GM19438 (cell line): ENCODE measurements around the gene ACMSD.
"Not testable (repeated sequence)": the region's sequence is repeated elsewhere in the genome, so short reads cannot be mapped to it uniquely, and the experiment has no call there.

ENCODE experiments used
- ATAC-seq: cut with Tn5 transposase; IDR thresholded peaks from one replicate; pipeline ENCODE4 v1.9.1; 2021; ENCODE audit warnings: low read depth; ENCODE audit not compliant: unreplicated experiment

The ACMSD gene

DNA sequence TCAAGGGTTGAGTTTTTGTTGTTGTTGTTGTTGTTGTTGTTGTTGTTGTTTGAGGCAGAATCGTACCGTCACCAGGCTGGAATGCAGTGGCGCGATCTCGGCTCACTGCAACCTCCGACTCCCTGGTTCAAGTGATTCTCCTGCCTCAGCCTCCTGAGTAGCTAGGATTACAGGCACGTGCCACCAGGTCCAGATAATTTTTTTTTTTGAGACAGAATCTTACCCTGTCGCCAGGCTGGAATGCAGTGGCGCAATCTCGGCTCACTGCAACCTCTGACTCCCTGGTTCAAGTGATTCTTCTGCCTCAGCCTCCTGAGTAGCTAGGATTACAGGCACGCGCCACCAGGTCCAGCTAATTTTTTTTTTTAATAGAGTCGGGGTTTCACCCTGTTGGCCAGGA, 65.3 kb downstream of the ACMSD start:
- ATAC-seq, result not testable (repeated sequence)

- ATAC-seq, result no peak
These were observed 66.8 kb downstream of the ACMSD start for GRCh38 chr2:134905168-134905567.

DNA sequence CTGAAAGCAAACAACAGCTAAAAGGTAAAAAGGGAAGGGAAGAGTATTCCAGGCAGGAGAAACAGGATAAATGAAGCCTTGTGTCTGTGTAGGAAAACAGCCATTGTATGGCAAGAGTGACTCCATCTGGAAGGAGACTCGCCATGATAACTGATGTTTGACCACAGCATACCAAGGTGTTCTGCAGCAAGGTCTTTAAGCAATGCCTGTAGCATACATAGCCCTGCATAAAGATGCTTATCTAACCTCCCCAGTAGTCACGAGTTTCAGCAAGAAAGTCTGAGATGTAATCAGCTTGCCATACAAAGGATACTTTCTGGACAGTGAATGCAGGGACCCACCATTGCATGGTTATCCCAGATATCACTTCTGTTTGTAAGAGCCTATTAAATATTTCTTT, 68.3 kb downstream of the ACMSD start:
- no peak for ATAC-seq

GRCh38 chr2:134907441-134908116, 69.2 kb downstream of the ACMSD start:
- ATAC-seq, result not testable (repeated sequence)

DNA sequence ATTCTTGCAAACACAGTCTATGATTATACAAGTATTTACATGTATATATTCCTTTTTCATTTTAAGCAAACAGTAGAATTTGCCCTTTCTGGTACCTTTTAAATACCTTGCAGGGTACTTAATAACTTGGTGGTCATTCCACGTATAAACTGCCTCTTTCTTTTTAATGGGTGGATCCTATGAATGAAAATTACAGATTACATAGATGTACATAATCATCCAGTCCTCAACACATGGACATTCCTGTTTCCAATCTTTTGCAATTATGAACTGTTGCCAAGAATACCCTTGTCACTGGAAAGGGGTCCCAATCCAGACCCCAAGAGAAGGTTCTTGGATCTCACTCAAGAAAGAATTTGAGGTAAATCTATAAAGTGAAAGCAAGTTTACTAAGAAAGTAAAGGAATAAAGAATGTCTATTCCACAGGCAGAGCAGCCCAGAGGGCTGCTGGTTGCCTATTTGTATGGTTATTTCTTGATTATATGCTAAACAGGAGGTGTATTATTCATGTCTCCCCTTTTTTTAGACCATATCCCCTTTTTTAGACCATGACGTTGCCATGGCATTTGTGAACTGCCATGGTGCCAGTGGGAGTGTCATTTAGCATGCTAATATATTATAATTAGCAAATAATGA, 72.5 kb downstream of the ACMSD start:
- no peak for ATAC-seq

GRCh38 chr2:134911400-134911785, 73.0 kb downstream of the ACMSD start:
- no peak for ATAC-seq

- ATAC-seq, result no peak
These were observed 73.9 kb downstream of the ACMSD start for GRCh38 chr2:134912361-134912760.

GRCh38 chr2:134917360-134917865, 79.0 kb downstream of the ACMSD start:
- no peak for ATAC-seq

GRCh38 chr2:134917888-134918525, 79.6 kb downstream of the ACMSD start:
- peak; percentile 77 for ATAC-seq

- peak; percentile 86 for ATAC-seq
These were observed 80.3 kb downstream of the ACMSD start, which contains the start of gene CCNT2 for GRCh38 chr2:134918526-134919340. Gene CCNT2 (plus strand): TSS chr2:134918822. CDS start chr2:134918855, 33 bp downstream.

GRCh38 chr2:134919341-134920210, 81.2 kb downstream of the ACMSD start:
- no peak for ATAC-seq

DNA sequence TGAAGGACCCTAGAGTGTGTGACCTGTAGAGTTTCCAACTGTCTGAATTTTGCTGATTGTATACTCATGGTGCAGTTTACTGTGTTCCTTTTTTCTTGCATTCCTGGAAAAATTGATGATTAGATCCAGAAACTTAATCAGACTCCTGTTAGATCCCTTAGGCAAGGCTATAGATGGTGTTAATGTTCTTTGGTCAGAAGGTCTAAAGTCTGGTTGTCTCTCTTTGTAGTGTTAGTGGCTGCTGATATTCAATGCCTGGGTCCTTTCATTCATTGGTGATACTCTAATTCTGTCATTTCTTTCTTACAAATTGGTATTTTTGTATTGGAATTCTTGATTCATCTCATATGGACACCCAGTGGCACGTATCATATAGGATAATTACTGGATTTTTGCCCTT, 86.5 kb downstream of the ACMSD start:
- ATAC-seq, result no peak

DNA sequence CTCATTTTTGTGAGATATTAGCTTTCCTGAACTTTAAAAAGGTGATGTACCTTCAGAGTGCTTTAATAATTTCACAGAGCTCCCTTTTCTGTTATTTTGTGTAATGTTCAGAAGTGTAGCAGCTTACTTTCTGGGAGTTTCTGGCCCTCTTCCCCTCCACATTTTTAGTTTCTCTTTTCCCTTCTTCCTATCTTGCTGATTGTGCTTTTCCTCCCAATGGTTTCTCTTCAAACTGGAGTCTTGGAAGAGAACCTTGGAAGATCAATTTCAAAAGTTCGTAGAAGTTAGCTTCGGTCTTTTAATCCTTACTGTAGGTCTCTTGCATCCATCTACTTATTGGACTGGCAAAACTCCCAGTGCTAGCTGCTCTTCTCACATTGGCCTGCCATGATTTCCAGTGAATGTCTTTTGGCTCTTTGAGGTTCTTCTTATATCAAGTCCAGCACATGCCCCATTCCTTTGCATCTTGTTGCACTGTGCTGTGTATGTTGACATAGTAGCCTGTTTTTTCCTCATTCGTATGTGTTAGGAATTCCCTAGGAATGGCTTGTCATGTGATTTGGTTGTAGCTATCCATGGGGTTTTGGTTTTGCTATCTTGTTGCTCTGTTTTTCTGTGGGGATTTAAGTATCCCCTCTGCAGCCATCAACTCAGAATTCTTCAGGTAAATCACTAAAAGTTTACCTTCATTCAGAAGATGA, 88.0 kb downstream of the ACMSD start:
- no peak for ATAC-seq

DNA sequence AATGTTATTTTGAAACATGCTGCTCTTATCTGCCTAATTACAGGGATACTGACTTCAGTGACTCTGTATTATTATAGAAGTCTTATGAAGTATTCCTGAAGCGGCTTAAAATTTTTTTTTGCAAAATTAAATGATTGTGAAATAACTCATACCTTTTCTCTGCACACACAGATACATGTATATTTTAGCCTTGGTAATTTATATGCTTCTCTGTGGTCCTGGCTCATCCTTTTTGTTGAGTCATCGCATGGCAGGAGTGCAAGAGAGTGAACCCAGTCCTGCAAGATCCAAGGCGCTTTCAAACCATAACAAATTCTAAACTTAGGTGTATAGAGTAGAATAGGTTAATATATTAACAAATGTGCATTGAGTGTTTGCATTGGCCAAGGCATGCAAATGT, 88.8 kb downstream of the ACMSD start:
- ATAC-seq, result no peak

DNA sequence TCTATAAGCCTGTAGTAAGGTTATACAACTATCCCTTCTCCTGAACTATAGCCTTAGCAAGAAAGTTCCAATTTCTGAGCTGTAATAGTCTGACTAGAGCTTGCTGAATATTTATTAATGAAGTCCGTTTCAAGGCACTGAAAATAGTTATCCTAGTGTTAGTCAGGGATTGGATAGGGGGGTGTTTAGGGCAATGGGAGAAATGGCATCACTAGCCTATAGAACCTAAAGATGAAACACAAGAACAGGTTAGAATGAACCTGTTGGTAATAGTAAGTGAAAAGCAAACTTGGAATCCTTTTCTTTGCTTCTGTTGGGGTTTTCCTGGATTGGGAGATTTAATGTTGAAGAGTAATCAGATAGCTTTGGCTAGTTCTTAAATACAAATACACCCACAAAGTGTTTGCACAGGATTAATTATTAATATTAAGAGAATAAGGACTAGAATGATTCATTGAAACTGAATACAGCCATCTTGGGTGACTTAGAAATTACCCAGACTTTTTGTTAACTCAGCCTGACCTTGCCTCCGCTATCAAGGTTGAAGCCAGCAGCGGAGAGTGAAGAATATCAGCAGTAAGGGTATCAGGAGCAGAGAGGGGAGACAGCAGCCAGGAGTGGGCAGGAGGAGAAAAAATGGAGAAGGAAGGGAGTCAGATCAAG, 94.6 kb downstream of the ACMSD start:
- ATAC-seq, result no peak

GRCh38 chr2:134933732-134934131, 95.3 kb downstream of the ACMSD start:
- ATAC-seq, result no peak

DNA sequence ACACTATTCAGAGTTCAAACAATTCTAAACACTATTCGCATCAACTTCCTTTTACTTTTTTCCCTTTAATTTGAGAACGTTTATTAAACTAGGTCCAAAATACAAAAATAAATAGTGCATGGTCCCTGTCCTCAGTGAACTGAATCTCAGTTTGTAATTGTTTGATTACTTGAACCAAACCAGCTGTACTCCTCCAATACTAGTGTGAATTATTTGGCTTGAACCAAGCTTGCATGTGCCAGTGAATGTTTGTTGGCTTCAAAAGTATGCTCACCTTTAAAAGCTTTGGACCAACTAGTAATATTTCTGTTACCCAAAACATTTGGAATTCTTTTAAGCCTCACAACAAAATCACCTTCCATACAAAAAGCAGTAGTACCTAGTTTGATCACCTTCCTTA, 95.7 kb downstream of the ACMSD start:
- no peak for ATAC-seq

DNA sequence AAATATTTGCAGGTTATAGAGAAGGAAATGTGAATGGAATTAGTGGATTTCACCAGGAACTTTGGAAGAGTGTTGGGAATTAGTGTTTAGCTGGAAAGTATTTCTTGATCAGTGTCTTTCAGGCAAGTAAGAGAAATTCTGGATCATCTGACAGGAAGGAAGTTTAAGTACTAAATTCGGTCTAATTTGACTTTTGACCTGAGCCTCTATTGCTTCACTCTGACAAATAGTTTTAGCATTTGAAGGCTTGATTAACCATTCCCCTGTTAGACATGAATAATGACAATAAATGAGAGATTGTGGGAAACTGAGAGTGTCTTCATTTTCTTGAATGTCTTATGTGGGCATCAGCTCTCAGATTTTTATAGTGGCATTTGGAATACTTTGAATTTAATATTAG, 96.2 kb downstream of the ACMSD start:
- ATAC-seq, result no peak

- ATAC-seq, result no peak
These were observed 98.3 kb downstream of the ACMSD start for GRCh38 chr2:134936691-134937090.
